IPS-NIHi7 (cell line): ENCODE results near the gene SSX5.
"Not testable (repeated sequence)": the region's sequence is repeated elsewhere in the genome, so short reads cannot be mapped to it uniquely, and the experiment has no call there.

ENCODE experiments used
- DNase-seq: peaks from one replicate; pipeline ENCODE4 v3.0.0; 2012; ENCODE audit warnings: mixed read lengths; ENCODE audit errors: extremely low spot score

SSX5 gene, protein sequence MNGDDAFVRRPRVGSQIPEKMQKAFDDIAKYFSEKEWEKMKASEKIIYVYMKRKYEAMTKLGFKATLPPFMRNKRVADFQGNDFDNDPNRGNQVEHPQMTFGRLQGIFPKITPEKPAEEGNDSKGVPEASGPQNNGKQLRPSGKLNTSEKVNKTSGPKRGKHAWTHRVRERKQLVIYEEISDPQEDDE

DNA sequence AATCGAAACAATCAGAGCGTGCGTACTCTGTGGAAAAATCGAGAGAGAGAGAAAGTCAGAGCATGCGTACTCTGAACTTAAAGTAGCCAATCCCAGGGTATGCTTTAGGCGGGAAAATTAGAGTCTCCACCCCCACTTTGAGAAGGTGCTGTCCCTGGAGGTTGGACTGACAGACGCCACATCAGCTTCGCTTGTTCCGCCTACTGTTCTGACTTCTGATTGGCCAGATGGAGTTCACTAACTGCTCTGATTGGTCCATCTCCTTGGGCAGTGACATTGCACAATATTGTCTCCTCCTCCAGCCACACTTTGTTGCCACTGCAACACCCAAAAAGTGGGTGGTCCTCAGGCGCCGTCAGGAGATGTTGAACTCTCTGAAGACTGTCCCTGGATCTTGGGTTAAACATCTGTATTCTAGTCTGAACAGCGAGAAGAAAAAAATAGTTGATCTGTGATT, at the start of gene SSX5:
Gene SSX5, minus strand, starts transcription at position 51 of the 457 bp plus-strand sequence. CDS start 1,437 bp downstream, outside the sequence.
- no peak for DNase-seq

DNA sequence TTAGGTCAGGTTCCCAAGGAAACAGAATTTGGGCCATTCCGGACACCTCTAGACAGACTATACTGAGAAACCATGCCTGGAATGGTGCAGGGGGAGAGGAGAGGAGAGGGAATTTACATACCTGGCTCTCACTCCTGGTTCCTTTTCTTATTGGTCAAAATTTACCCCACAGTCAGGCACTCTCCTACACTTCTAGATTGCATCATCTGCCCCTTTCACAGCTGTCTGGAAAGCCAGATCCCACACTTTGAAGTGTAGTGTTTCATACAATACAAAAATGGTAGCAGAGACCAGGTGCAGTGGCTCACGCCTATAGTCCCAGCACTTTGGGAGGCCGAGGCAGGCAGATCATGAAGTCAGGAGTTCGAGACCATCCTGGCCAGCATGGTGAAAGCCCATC, 27.6 kb upstream of the SSX5 start:
- DNase-seq = not testable (repeated sequence)

DNA sequence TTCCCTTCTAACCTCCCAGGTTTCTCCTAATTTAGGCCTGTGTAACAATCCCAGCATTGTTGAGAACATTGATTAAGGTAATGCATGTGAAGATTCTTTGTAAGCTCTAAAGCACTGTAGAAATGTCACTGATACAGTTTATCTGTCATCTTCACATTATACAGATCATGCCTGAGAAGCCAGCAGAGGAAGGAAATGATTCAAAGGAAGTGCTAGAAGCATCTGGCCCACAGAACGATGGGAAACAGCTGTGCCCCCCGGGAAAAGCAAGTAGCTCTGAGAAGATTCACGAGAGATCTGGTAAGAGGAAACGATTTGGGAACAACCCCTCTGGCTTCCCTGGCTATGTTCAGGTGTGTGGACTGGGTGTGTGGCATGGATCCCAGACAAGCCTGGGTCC, 17.7 kb upstream of the SSX5 start:
- not testable (repeated sequence) for DNase-seq

DNA sequence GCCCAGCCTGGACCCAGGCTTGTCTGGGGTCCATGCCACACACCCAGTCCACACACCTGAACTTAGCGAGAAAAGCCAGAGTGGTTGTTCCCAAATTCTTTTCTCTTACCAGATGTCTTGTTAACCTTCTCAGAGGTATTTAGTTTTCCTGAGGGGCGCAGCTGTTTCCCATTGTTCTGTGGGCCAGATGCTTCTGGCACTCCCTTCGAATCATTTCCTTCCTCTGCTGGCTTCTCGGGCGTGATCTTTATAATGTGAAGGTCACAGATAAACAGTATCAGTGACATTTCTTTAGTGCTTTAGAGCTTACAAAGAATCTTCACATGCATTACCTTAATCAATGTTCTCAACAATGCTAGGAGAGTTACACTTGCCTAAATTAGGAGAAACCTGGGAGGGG, 6.6 kb downstream of the SSX5 start:
- not testable (repeated sequence) for DNase-seq

DNA sequence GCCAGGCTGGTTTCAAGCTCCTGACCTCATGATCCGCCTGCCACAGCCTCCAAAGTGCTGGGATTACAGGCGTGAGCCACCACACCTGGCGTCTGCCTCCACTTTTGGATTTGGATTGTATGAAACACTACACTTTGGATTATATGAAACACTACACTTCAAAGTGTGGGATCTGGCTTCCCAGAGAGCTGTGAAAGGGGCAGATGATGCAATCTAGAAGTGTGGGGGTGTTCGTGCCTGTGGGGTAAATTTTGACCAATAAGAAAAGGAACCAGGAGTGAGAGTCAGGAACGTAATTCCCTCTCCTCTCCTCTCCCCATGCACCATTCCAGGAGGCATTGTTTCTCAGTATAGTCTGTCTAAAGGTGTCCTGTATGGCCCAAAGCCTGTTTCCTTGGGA, 14.7 kb downstream of the SSX5 start:
- not testable (repeated sequence) for DNase-seq

DNA sequence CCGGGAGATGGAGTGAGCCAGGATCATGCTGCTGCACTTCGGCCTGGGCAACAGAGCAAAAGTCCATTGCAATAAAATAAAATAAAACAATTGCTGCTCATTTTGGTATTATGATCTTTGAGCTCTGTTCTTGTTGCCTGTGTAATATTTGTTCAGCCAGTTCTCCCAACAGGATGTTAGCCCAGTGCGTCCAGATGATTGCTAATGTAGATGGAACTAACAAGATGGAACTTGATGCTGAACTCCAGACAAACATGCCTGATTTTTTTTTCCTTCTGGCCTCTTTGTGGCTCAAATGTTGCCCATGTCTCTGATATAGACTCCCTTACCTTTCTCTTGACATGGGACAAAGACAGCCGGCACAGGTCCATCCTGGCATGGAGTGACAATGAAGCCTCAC, 15.8 kb downstream of the SSX5 start:
- no peak for DNase-seq

DNA sequence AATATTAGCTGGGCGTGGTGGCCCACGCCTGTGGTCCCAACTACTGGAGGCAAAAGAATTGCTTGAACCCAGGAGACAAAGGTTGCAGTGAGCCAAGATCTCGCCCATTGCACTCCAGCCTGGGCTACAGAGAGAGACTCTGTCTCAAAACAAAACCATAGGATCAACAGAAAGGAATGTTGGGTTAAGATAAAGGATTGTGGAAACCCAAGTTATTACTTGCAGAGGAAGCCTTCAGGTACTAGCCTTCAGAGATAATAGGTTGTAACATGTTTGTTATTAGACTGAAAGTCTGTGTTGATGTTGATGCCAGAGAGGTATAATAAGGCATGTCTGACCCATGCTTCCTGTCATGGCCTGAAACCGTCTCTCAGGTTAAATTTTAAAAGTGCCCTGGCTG, 16.9 kb downstream of the SSX5 start:
- DNase-seq = no peak

DNA sequence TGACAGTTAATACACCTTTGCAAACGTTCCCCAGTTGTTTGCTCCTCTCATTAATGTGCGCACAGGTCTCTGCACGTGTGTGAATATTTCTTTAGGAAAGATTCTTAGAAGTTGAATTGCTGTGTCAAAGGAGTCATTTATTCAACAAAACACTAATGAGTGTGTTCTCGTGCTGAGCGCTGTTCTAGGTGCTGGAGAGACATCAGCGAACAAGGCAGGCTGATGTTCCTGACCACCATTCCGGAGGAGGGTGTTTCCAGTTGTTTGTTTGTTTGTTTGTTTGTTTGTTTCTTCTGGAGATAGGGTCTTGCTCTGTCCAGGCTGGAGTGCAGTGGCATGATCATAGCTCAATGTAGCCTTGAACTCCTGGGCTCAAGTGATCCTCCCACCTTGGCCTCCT, 30.3 kb downstream of the SSX5 start:
- DNase-seq = not testable (repeated sequence)

DNA sequence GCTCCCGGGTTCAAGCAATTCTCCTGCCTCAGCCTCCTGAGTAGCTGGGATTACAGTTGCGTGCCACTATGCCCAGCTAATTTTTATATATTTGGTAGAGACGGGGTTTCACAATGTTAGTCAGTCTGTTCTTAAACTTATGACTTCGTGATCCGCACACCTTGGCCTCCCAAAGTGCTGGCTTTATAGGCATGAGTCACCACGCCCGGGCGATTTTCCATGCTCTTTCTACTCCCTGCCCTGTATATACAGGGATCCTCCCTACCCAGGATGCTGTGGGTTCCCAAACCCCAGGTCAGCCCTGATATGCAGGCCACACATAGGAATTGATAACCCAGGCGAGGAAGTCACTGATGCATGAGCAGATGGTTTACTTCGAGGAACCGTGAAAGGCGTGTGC, 31.4 kb downstream of the SSX5 start:
- DNase-seq = no peak

DNA sequence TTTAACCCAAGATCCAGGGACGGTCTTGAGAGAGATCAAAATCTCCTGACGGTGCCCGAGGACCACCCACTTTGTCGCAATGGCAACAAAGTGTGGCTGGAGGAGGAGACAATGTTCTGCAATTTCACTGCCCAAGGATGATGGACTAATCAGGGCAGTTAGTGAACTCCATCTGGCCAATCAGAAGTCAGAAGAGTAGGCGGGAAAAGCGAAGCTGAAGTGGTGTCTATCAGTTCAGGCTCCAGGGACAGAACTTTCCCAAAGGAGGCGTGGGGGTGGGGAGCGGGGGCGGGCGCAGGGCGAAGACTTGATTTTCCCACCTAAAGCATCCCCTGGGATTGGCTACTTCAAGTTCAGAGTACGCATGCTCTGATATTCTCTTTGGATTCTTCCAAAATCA, 40.6 kb downstream of the SSX5 start:
- DNase-seq = no peak

DNA sequence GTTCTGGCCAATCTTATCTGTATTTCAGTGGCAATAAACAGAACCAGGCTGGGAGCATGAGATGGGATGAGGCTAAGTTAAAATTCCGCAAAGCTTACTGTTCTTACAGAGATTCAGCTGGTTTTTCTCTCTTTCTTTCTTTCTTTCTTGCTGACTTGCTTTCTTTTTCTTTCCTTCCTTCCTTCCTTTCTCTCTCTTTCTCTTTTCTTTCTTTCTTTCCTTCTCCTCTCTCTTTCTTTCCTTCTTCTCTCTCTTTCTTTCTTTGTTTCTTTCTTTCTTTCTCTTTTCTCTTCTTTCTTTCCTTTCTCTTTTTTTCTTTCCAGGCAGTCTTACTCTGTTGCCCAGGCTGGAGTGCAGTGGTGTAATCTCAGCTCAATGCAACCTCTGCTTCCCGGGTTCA, 41.8 kb downstream of the SSX5 start:
- DNase-seq = no peak

DNA sequence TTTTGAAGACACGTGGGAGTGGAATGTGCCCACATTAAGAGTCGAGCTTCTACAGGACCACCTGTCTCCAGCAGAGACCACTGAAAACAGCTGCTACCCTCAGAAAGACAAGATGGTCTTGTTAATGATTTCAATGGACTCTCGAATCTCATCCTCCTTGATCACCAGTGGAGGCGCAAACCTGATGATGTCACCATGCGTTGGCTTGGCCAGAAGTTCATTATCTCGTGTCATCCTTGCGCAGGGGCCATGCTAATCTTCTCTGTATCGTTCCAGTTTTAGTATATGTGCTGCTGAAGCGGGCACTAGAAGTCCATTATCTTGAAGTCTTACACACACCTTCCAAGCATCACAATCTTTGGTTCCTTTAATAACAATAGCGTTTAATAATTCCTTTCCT, 42.8 kb downstream of the SSX5 start:
- DNase-seq = no peak

DNA sequence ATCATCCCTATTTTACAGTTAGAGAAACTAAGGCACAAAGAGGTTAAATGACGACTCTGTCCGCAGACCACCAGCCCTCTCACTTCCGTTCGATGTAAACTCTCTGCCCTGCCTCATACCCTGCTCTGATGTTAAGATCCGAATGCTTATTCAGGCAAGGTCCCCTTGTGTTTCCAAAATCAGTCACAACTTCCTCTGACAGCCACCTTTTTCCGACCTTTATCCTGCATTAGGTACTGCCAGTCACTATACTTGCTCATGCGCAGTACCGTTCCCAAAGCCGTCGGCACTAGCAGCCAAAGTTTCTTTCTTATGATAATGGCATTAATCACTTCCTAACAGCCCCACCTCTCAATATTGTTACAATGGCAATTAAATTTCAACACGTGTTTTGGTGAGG, 53.9 kb downstream of the SSX5 start:
- not testable (repeated sequence) for DNase-seq

DNA sequence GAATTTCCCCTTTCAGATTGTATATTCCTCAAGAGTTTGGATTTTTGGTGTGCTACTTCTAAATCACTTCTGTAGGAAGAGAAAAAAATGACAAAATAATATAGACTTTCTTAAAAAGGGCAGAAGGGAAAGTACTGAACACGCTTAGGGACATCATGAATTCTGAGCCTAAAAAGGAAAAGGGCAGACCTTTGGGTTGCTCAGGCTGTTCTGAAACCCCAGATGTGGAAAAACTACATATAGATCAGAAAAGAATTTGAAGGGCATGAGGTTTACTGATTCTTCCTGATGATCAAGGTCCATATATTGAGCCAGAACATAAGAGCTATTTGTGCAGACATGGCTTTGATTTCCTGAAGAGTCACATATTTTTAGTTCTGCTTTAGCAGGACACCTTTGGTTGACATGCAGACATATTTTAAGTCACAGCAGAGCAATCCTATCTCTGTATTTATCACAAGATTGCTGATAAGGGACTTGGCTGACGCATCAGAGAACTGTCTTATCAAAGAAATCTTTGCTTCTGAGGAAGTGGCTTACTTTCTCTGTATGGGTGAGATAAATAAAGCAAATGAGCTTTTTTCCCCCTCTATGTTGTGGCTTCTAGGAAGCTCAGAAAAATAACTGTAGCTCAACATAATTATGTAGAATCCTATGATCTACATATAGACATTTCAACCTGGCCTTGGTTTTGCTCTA, 54.6 kb downstream of the SSX5 start:
- DNase-seq = not testable (repeated sequence)

DNA sequence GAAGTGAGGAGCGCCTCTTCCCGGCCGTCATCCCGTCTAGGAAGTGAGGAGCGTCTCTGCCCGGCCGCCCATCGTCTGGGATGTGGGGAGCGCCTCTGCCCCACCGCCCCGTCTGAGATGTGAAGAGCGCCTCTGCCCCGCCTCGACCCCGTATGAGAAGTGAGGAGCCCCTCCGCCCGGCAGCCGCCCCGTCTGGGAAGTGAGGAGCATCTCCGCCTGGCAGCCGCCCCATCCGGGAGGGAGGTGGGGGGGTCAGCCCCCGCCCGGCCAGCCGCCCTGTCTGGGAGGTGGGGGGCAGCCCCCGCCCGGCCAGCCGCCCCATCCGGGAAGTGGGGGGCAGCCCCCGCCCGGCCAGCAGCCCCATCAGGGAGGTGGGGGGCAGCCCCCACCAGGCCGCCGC, 57.5 kb downstream of the SSX5 start:
- not testable (repeated sequence) for DNase-seq
